ENCODE data around the gene SIGLEC6.

The SIGLEC6 gene

GRCh38 chr19:51531349-51532315, at the start of gene SIGLEC6:
Gene SIGLEC6, minus strand, starts transcription at chr19:51531670. Its CDS starts 22 bp downstream, at chr19:51531648.
- peak in 1 of 2 donors; percentile 28 for DNase-seq (ENCODE audit: low read depth in 2 of 2)

- DNase-seq (ENCODE audit: low read depth in 2 of 2) = no peak
These were observed 45.4 kb upstream of the SIGLEC6 start for GRCh38 chr19:51576850-51577249.

GRCh38 chr19:51573331-51573730, 41.9 kb upstream of the SIGLEC6 start:
- no peak for DNase-seq (ENCODE audit: low read depth in 2 of 2)

GRCh38 chr19:51572908-51573307, 41.4 kb upstream of the SIGLEC6 start:
- DNase-seq (ENCODE audit: low read depth in 2 of 2) = no peak

- DNase-seq (ENCODE audit: low read depth in 2 of 2) = no peak
These were observed 40.9 kb upstream of the SIGLEC6 start for GRCh38 chr19:51572410-51572809.

- no peak for DNase-seq (ENCODE audit: low read depth in 2 of 2)
These were observed 40.1 kb upstream of the SIGLEC6 start for GRCh38 chr19:51571599-51571998.

GRCh38 chr19:51570962-51571575, 39.6 kb upstream of the SIGLEC6 start, which contains the start of gene ZNF175:
Gene ZNF175, plus strand, starts transcription at chr19:51571283. Its CDS starts 2,047 bp downstream, at chr19:51573330.
- peak; percentile 80 to 83 for DNase-seq (ENCODE audit: low read depth in 2 of 2)

GRCh38 chr19:51568456-51568855, 37.0 kb upstream of the SIGLEC6 start:
- DNase-seq (ENCODE audit: low read depth in 2 of 2) = no peak

- no peak for DNase-seq (ENCODE audit: low read depth in 2 of 2)
These were observed 36.1 kb upstream of the SIGLEC6 start for GRCh38 chr19:51567583-51567982.

GRCh38 chr19:51566489-51567100, 35.1 kb upstream of the SIGLEC6 start:
- no peak for DNase-seq (ENCODE audit: low read depth in 2 of 2)

GRCh38 chr19:51565583-51565982, 34.1 kb upstream of the SIGLEC6 start:
- no peak for DNase-seq (ENCODE audit: low read depth in 2 of 2)

- DNase-seq (ENCODE audit: low read depth in 2 of 2) = no peak
These were observed 33.3 kb upstream of the SIGLEC6 start for GRCh38 chr19:51564791-51565190.

GRCh38 chr19:51560339-51560738, 28.9 kb upstream of the SIGLEC6 start:
- DNase-seq (ENCODE audit: low read depth in 2 of 2) = no peak

- DNase-seq (ENCODE audit: low read depth in 2 of 2) = no peak
These were observed 27.8 kb upstream of the SIGLEC6 start for GRCh38 chr19:51559240-51559639.

- no peak for DNase-seq (ENCODE audit: low read depth in 2 of 2)
These were observed 21.7 kb upstream of the SIGLEC6 start for GRCh38 chr19:51552996-51553725.

- DNase-seq (ENCODE audit: low read depth in 2 of 2) = no peak
These were observed 21.1 kb upstream of the SIGLEC6 start for GRCh38 chr19:51552608-51552995.

- no peak for DNase-seq (ENCODE audit: low read depth in 2 of 2)
These were observed 20.4 kb upstream of the SIGLEC6 start for GRCh38 chr19:51551673-51552432.

- DNase-seq (ENCODE audit: low read depth in 2 of 2) = no peak
These were observed 19.6 kb upstream of the SIGLEC6 start for GRCh38 chr19:51550848-51551672.

GRCh38 chr19:51549533-51550324, 18.3 kb upstream of the SIGLEC6 start:
- no peak for DNase-seq (ENCODE audit: low read depth in 2 of 2)
